Measurements from ENCODE around the gene FCHSD1. TPM values are rescaled to one million over a fixed set of nuclear protein-coding genes. Genes with fewer than 3 reads are reported as not detected.

The FCHSD1 gene
- polyA plus RNA-seq, 4 donors, result 12.9 to 18.3 (median 14.9) TPM

Other genes with a start within 250 kb of the FCHSD1 start
- gene PCDHGA9, start 248.6 kb downstream of the FCHSD1 start, polyA plus RNA-seq (ENCODE audit: insufficient read length in 4 of 4), result 10 to 100 TPM in 1 of 4 donors, 1 to 10 TPM in 3; 4.9 to 10.1 (median 6.6) TPM
- gene PCDHGB6, start 243.4 kb downstream of the FCHSD1 start, polyA plus RNA-seq (ENCODE audit: insufficient read length in 4 of 4), result 10 to 100 TPM in 1 of 4 donors, 1 to 10 TPM in 3; 6.2 to 12.1 (median 8.4) TPM
- 1 to 10 TPM; 3.1 to 4.7 (median 3.5) TPM for gene PCDHGA10, start 238.4 kb downstream of the FCHSD1 start, polyA plus RNA-seq (ENCODE audit: insufficient read length in 4 of 4)
- gene PCDHGB7, start 233.7 kb downstream of the FCHSD1 start, polyA plus RNA-seq (ENCODE audit: insufficient read length in 4 of 4), result 10 to 100 TPM; 13.7 to 16.9 (median 16.3) TPM
- 1 to 10 TPM; 4.3 to 5.2 (median 4.6) TPM for gene PCDHGA11, start 230.4 kb downstream of the FCHSD1 start, polyA plus RNA-seq (ENCODE audit: insufficient read length in 4 of 4)
- gene PCDHGA12, start 220.9 kb downstream of the FCHSD1 start, polyA plus RNA-seq (ENCODE audit: insufficient read length in 4 of 4), result 1 to 10 TPM; 1.4 to 2.1 (median 1.7) TPM
- 100 to 1,000 TPM in 3 of 4 donors, 10 to 100 TPM in 1; 98.1 to 164 (median 115) TPM for gene PCDHGC3, start 175.5 kb downstream of the FCHSD1 start, polyA plus RNA-seq (ENCODE audit: insufficient read length in 4 of 4)
- gene PCDHGC4, start 166.4 kb downstream of the FCHSD1 start, polyA plus RNA-seq (ENCODE audit: insufficient read length in 4 of 4), result 1 to 10 TPM; 2.7 to 3.1 (median 2.9) TPM
- gene PCDHGC5, start 162.3 kb downstream of the FCHSD1 start, polyA plus RNA-seq (ENCODE audit: insufficient read length in 4 of 4), result 1 to 10 TPM in 1 of 4 donors, under 1 TPM in 3; 0.24 to 1.0 (median 0.38) TPM
- gene DIAPH1, start 32.4 kb downstream of the FCHSD1 start, polyA plus RNA-seq (ENCODE audit: insufficient read length in 4 of 4), result 10 to 100 TPM; 43.8 to 81.2 (median 61.9) TPM
- 100 to 1,000 TPM in 2 of 4 donors, 10 to 100 TPM in 2; 89.9 to 112 (median 97.5) TPM for gene HDAC3, start 14.6 kb downstream of the FCHSD1 start, polyA plus RNA-seq (ENCODE audit: insufficient read length in 4 of 4)
- 1 to 10 TPM in 1 of 4 donors, under 1 TPM in 3; 0.57 to 1.3 (median 0.75) TPM for gene RELL2, start 14.4 kb downstream of the FCHSD1 start, polyA plus RNA-seq (ENCODE audit: insufficient read length in 4 of 4)
- gene ARAP3, start 30.8 kb upstream of the FCHSD1 start, polyA plus RNA-seq (ENCODE audit: insufficient read length in 4 of 4), result 10 to 100 TPM; 14.9 to 24.3 (median 19.5) TPM
- 10 to 100 TPM in 3 of 4 donors, 1 to 10 TPM in 1; 8.8 to 24.9 (median 23.2) TPM for gene PCDH1, start 227.0 kb upstream of the FCHSD1 start, polyA plus RNA-seq (ENCODE audit: insufficient read length in 4 of 4)